Erythroblast (primary cell): ENCODE results near the gene LIPN.

ENCODE experiments used
- GATA1 ChIP-seq: IDR thresholded peaks from 2 replicates; pipeline ENCODE4 v1.6.1; 2011; ENCODE audit warnings: low read depth, mild to moderate bottlenecking, control low read depth, low read length, moderate library complexity
- POLR2A ChIP-seq: IDR thresholded peaks from 2 replicates; pipeline ENCODE4 v1.6.1; 2011; ENCODE audit warnings: mild to moderate bottlenecking, low read length

DNA sequence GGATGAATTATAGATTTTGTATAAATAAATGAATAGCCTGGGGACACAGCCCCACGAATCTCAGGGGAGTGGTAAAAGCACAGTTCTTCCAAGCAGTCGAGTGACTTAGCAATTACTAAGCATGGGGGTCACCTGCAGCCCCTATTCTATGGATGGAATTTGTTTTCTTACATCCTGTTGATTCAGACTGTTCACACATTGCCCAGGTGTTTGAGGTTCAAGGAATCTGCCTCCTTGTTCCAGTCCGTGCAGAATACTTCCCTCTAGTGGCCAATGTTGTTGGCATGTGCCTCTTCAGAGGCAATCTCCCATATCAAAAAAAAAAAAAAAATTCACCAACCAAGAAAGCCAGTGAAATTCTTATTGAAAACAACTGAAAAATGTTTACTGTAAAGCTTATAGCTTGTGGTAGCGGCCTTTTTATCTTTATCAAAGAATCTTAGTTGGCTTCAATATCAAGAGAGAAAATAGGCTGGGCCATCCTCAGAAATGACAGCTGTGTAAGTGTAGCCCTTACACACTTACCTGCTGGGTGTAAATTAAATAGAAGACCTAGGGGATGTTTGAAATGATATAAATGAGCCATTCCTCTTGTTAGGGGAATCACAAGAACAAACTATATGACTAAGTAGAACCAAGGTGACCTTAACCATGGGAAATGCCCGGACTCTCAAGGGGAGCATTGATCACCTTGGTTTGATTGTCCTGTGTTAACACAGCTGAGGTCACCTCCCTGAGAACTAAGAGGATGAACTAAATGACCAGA lies 50.6 kb downstream of the LIPN start:
- TF ChIP-seq POLR2A (no peak), GATA1 (no peak)
